Measurements from ENCODE around the gene PHF21B.
"Not testable (repeated sequence)": the region's sequence is repeated elsewhere in the genome, so short reads cannot be mapped to it uniquely, and the experiment has no call there.

PHF21B gene

DNA sequence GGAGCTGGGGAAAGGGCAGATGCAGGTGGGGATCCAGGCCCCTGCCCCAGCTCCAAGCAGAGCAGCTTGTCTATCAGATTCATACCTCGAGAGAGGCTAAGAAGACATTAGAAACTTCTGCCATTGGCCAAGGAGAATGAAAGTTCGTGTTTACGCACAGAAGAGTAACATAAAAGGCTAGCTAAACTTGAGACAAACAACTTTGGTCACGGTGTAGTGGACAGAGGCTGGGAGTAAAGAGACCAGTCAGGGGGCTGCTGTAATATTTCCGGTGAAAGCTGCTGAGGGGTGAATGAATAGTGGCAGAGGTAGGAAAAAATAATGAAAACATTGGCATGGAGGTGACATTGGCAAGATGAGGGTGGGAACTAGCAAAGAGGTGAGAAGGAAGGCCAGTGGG, 22.9 kb downstream of the PHF21B start:
- no peak for DNase-seq

DNA sequence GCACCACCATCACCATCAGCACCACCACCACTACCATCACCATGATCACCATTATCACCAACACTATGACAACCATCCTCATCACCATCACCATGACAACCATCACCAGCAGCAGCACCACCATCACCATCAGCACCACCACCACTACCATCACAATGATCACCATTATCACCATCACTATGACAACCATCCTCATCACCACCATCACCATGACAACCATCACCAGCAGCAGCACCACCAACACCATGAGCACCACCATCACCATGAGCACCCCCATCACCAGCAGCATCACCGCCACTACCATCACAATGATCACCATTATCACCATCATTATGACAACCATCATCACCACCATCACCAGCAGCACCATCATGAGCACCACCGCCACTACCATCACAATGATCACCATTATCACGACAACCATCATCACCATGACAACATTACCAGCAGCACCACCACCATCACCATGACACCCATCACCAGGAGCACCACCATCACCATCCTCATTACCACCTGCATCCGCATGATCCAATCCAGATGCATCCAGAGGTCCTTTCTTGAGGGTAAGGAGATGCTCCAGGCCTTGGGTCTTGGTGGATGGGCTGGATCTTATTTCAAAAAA, 23.8 kb downstream of the PHF21B start:
- no peak for DNase-seq

DNA sequence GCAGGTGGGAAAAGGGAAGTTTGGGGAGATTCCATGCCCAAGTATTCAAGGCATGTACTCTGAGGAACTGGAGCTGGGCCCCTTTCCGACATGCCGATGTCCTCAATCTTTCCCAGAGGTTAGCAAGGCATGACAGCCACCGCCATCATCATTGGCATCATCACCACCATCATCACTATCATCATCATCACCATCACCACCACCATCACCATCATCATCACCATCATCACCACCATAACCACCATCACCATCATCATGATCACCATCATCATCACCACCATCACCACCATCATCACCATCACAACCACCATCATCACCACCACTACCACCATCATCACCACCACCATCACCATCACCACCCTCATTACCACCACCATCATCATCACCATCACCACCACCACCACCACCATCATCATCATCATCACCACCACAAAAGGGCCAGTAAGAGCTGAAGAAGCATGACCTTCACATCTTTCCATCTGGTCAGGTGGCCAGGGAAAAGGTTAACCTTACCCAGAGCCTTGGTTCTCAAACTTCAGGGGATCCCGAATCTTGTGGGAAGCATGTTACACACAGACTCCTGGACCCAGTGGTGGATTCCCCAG, 25.8 kb downstream of the PHF21B start:
- no peak for DNase-seq

DNA sequence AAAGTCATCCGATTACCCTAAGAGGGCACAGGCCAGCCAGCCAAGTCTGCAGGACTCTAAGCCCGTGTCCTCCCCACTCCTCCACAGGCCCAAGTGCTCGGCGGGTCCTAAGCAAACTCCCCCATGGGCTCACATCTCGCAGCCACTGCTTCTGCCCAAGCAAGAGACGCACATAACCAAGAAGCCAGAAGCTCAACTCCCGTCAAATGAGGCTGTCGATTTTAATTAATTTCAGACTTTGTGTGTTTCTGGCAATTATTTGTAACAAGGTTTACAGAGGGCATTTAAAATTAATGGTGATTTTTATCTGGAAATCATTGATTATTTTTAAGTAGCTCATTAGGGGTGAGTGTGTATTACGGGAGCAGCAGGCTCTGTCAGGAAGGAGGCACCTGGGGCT, 27.4 kb downstream of the PHF21B start:
- no peak for DNase-seq

DNA sequence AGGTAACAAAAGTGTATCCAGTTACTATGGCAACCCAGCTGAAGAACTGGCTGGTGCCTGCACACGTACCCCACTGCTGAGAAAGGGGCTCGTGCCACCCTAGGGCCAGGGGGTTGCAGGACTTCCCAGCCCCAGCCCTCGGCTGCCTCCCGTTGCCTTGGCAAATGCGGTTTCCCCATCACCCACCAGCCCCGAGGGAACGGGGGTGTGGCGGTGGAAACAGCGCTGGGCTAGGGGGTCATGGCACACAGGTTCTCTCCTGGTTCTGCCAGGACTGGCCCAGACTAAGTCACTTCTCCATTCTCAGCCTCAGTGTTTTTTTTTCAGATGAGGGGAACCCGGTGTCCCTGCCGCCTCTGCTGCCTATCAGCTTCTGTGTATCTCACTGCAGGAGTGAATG, 27.9 kb downstream of the PHF21B start:
- DNase-seq, result no peak

DNA sequence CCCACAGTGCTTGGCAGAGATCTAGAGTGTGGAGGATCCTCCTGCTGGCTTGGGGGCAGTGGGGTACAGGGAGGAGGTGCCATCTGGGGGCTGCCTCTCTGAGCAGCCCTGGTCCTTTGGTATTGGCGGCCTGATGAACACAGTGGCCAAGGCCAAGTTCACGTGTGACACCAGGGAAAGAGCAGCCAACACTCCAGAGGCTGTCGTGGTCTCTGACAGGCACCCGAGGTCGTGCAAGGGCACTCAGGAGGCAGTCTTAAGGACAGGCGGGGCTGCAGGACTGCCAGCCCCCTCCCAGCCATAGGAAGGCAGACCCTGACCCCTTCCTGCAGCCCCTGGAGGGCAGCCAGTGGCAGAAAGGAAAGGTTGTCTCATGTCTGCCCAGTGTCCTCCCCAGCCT, 30.7 kb downstream of the PHF21B start:
- DNase-seq, result no peak

DNA sequence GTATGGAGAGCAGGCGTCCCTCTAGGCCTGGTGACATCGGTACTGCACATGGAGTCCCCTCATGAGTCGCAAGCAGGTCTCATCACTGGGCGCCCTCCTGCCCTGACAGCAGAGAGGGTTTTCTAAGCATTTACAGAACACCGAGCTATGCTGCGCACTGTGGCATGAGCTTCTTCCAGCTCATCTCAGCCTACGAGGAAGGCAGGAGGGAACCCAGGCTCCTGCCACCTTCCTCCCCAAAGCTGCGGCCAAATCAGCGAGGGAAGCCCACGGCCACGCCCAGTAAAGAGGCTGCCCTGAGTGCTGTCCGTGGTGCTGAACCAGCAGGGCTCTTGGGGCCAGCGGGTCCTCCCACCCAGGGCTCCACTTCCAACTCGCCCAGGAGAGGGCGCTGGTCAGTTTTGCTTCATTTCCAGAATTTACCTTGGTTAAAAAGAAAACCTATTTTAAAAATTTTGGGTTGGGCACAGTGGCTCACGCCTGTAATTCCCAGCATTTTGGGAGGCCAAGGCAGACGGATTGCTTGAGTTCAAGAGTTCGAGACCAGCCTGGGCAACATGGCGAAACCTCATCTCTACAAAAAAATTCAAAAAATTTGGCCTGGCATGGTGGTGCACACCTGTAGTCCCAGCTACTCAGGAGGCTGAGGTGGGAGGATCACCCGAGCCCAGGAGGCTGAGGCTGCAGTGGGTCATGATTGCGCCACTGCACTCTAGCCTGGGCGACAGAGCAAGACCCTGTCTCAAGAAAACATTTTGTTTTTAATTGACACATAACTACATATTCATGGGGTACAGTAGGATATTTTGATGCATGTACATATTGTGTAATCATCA, 34.2 kb downstream of the PHF21B start:
- peak; percentile 83 for DNase-seq

DNA sequence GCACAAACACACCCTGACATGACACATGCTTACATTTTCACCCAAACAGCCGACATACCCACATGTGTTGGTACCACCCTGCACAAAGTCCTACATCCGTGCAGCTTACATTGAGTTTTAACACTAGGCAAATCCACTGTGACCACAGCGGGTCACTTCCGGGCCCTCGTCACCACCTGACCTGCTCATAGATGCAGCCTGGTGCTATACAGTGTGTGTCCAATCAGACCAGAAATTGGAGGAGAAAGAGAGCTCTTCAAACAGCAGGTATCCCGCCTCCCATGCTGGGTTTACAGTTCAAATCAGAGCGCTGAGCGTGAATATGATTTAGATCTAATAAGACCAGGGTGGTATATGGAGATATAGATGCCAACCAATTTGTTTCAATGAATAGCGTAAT, 35.4 kb downstream of the PHF21B start:
- no peak for DNase-seq

DNA sequence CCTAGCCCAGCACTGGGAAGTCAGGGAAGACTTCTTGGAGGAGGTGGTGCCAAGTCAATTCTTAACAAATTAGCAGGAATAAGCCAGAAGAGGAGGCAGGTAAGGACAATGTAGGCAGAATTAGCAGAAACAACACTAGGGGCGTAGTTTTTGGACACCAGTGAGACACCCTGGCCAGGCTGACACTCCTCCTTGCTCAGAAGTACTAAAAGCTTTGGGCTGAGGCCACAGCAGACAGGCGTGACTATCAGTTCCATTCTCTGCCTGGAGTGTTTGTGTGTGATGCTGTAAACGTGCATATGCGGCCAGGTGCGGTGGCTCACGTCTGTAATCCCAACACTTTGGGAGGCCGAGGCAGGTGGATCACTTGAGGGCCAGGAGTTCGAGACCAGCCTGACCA, 36.0 kb downstream of the PHF21B start:
- DNase-seq, result no peak

DNA sequence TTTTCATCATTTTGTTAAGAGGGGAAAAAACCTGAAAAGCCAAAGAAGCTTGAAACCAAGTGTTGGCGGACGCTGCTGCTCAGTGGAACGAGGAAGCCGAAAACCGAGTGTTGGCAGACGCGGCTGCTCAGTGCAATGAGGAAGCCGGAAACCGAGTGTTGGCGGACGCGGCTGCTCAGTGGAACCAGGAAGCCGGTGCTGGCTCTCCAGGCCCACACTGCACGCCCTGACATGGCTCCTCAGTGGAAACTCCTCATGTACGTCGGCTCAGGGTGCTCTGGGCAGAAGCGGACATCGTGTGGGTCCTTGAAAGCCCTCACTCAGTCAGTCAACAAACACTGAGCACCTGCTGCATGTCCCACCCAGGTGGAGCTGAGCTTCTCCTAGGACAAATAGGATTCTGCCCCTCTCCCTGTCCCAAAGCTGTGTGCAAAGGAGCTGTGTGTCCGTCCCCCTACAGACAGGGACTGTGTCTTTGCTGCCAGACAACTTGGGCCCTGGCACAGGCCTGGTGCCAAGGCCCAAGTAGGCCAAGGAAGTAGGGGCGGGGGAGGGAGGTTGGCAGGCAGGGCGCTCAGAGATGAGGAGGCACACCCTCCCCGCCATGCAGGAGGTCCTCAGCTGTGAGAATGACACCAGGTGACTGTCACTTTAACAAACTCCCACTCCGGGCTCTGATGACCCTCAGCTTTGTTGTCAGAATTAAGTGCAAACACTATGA, 37.3 kb downstream of the PHF21B start:
- DNase-seq, result no peak

DNA sequence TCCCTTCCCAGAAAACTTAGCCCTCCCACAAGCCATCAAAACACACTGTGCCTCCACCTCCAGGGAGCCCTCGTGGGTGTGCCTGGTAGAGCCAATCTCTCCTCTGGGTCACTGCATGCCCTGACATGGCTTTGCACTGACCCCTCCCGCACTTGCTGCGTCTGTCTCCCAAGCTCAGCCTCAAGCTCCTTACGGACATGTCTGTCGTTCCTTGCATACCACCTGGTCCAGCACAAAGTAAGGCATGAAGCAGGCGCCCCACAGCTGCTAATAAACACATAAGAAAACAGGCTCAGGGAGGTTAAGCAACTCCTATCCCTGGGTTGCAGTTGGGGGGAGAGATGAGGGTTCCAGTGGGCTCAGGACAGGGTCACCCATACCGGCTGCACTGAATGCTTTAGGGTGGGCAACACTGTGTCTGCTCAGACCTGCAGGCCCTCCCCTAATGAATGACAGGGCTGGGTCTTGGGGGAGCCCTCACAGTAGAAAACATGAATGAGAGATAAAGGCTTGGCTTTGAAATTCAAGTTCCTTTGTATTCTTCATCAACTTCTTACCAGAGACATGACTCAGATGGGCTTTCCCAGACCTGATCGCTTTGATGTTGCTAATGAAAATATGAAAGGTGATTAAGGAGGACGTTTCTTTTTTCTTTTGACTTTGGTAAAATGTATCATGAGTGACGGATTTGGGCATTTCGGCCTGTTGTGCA, 38.0 kb downstream of the PHF21B start:
- no peak for DNase-seq

DNA sequence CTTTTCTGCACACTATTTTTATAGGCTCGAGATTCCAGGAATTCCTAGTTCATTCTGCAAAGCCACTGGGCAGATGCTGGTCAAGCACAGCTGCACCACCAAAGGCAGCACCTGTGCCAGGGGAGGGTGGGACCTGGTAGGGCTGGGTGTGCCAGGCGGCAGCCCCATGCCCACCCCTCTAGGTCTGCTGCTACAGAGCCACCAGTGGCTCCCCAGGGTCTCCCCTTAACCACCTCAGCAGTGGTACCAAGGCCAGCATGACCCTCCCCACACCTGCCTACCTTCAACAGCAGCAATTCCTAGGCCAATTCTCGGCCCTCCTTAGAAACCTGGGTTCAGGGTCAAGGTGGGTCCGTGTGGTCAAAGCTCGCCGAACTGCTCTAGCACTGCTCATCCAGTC, 39.5 kb downstream of the PHF21B start:
- DNase-seq, result no peak

DNA sequence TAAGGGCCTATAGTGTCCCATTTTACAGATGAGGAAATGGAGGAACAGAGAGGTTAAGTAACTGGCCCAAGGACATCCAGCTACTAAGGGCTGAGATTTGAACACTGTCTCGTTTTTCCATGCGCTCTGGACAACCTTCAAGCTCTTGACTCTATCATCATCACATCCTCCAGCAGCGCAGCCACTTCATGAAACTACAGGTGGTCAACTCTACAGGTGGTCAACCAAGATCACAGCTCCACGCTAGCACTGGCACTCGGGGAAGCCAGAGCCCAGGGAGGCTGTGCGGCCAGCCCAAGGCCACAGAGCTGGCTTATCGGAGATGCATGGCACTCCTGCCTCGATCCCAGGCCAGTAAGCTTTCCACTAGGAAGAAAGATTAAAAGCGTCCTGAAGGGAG, 40.0 kb downstream of the PHF21B start:
- no peak for DNase-seq

DNA sequence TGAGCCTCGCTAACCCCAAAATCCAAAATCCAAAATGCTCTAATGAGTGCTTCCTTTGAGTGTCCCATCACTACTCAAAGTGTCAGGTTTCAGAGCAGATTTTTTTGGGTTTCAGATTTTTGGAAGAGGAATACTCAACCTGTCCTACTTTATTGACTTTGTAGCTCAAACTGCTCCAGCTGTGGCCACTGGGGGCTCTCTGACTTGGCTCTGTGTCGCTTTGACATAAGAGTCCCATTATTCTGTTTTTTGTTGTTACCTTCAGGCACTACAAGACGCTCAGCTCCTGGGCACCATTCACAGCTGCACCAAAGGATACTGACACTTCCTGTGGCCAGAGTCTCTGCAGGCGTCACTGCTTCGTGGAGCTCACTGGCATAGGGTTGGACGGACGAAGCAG, 41.1 kb downstream of the PHF21B start:
- DNase-seq, result no peak

DNA sequence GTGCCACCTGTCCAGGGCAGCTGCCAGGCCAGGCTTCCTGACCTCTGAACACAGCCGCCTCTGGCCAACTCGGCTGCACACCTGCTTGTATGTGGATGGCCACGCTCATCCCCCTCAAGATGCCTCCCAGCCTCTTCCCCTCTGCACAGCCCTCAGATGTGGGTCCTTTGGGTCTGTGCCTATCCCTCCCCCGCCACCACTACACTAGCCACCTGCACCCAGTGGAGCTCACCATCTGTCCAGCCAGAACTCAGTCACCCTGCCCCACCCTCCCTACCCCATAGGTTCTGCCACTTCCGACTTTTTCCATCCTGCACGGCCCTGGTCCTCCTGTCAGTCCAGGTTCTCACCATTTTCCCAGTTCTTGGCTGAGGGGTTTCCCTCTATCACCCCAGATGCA, 44.6 kb downstream of the PHF21B start:
- DNase-seq, result no peak

DNA sequence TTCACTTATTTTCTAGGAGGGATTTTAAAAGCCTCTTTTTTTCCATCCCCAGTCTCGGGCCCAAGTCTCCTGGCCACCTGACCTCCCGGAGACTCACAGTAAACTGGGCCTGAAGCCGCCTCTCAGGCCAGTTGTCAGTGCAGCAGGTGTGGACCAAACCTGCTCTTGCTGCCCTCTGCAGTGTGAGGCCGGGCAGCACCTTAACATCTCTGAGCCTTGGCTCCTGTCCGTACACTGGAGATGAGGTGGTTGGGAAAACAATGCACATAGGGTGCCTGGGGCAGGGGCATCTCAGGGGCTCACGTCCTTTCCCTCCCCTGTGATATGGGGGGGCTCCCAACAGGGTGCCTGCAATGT, 45.1 kb downstream of the PHF21B start:
- DNase-seq, result no peak

DNA sequence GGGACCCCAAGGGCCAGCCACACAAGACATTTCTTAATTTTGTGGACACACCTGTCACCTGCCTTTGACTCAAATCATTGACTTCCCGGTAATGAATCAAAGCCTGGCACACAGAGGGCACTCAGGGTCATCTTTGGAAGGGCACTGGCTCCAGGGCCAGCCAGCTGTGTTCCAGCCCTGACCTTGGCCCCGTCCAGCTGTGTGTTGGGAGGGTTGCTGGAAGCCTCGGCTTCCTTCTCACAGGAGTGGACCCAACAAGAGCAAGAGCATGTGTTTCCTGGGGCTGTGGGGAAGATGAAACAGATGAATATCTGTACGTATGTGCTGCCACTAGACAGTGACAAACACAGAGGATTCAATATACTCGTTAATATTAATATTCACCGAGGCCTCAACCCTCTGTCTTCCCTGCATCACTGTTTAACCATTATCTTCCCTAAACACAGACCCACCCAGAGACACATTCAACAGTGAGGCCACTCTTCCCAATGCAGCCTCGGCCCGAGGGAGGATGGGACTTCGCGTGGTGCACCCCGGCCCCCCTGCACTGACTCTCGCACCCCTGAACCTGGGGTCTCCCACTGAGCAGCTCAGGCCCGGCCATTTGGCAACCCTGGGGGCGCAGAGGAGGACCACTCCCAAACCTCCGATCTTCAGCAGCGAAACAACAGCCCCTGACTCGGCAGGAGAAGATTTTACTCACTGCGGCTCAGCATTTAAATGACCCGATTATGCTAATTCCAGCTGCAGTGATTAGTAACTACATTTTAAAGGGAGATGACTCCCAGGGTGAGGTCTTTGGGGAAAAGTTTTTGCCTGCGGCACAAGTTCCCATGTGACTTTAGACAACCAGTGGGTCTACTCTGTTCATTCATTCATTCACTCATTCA, 45.7 kb downstream of the PHF21B start:
- no peak for DNase-seq

DNA sequence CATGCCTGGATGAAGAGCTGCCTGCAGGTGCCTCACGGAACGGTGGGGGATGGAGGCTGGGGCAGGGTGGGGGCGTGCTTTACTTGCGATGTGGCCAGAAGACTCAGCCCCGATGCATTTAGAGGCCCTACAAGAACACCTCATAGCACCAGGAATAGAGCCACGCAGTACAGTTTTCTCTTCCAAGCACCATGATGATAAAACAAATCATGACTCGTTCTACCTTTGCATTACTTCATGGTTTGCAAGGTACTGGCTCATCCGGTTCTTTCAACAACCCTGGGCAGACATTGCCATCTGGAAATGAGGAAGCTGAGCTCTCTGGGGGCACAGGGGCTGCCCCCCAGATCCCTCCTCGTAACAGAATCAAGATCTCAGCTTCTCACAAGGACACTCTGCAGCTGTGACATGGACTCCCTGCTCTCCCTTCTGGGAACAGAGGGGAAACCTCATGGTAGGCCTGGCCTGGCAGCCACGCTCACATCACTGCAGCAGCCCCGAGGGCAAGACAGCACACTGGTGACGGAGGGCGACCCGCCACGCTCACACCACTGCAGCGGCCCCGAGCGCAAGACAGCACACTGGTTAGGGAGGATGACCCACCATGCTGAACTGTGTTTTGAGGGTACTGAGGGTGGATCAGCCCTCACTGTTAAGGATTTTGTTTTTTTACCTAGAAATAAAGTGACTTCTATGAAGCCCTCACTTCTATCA, 46.9 kb downstream of the PHF21B start:
- DNase-seq, result no peak

DNA sequence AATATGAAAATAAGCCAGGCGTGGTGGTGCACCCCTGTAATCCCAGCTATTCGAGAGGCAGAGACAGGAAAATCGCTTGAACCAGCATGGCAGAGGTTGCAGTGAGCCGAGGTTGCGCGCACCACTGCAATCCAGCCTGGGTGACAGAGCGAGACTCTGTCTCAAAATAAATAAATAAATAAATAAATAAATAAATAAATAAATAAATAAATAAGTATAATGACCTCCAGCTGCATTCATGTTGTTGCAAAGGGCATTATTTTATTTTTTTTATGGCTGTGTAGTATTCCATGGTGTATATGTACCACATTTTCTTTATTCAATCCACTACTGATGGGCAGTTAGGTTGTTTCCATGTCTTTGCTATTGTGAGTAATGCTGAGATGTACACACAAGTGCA, 48.1 kb downstream of the PHF21B start:
- not testable (repeated sequence) for DNase-seq

DNA sequence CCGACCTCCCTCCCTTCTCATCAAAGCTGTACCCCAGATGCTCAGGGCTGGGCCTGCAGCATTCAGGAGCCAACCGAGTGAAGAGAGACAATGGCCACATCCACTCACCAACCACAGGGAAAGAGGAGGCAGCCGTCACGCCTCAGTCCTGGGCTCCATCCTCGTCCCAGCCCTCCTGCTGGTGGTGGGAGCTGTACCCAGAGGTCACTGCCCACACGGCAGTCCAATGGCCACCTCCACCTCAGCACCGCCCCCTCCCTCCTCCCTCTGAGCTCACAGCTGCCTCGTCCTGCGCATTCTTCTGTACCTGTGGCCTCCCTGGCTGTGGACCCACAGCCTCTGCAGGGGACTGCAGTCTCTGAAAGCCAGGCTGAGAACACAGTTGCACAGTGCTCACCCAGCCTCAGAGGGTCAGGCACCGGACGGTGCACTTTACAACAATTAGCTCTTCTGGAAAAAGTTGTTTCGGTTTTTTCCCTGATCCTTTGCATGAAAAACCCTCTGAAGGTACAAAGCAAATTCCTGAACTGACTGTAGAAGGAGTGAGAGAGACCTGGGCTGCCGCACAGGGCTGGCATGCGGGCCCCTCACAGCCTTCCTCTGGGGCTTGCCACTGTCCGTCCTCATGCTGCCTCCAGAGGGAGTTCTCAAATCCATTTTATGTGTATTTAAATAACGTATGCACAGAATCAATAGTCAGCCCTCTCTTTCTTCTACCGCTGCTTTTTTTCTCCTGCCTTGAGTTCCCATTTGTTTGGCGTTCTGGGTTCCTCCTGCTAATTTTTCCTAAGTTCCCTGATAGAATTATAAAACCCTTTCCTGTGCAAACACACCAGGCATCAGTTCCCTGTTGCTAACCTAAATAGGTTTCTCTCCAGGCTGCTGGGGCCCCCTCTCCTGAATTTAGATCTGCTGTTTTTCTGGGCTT, 52.7 kb downstream of the PHF21B start:
- no peak for DNase-seq

Data from activated CD4-positive, alpha-beta T cell treated with anti-CD3 and anti-CD28 coated beads, Interleukin-2, Interleukin-6, amounts not matched to agents 100 ng/mL and 50 ng/mL, durations not matched to agents 16 hours and 8 hours (primary cell).